ENCODE results near the gene AFF1.

GRCh38 chr4:87026800-87027495 lies 92.1 kb downstream of the AFF1 start:
- TF ChIP-seq CTCF (conservative IDR thresholded peaks at IDR 0.05 in 1 of 2, IDR thresholded peaks at IDR 0.05 in 1 of 2; ENCODE audit: extremely low read depth in 1 of 2, insufficient read depth in 1 of 2, low read depth in 1 of 2, low read length in 2 of 2) (no peak), EZH2 (IDR thresholded peaks at IDR 0.05; ENCODE audit: borderline replicate concordance, low read length) (no peak)

Measured in mammary epithelial cell (primary cell).